ENCODE data around the gene PXYLP1.

The PXYLP1 gene

GRCh38 chr3:141280086-141280485, 48.5 kb downstream of the PXYLP1 start:
- Histone ChIP-seq H4K20me1 (ENCODE audit: control insufficient read depth, insufficient read depth, low read depth, low read length) (no peaks in the 10 kb centered on the region), H3K27ac (ENCODE audit: low read depth, low read length) (no peak overlapping the region), H3K27me3 (ENCODE audit: control insufficient read depth, low read length) (no peaks in the 10 kb centered on the region)

DNA sequence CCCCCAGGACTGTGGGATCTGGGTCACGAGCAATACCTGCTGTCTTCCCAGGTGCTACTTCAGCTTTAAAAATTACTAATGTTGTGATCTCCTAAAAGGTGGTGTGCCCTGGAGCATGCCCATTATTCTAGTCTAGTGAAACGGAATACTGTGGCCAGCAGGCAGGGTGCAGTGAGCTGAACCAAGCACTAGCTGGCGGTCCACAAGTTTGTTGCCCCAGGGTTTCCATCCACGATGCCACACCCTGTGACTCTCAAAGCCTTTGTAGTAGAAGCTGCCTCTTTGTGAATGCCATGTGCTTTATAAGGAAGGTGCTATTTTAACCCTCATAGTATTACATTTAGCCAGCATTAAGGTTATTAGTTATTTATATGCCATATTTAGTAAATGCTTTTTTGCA, 49.1 kb downstream of the PXYLP1 start:
- Histone ChIP-seq H3K27me3 (ENCODE audit: control insufficient read depth, low read length) (no peaks in the 10 kb centered on the region), H4K20me1 (ENCODE audit: control insufficient read depth, insufficient read depth, low read depth, low read length) (no peaks in the 10 kb centered on the region), H3K27ac (ENCODE audit: low read depth, low read length) (no peak overlapping the region), H3K4me1 (ENCODE audit: control insufficient read depth, low read length) (no peaks in the 10 kb centered on the region; the same call in 1 of the 2 replicates), H3K9me2 (replicated peaks; ENCODE audit: control insufficient read depth, low read length) (no peaks in the 10 kb centered on the region), H3K79me2 (ENCODE audit: control insufficient read depth, low read length) (no peaks in the 10 kb centered on the region), H3K36me3 (ENCODE audit: control insufficient read depth, low read length) (no peaks in the 10 kb centered on the region), H3K4me2 (ENCODE audit: low read length) (no peak overlapping the region), H3F3A (ENCODE audit: control insufficient read depth, insufficient read depth) (no peaks in the 10 kb centered on the region), H3K4me3 (ENCODE audit: low read length) (no peak overlapping the region), H3K9me3 (ENCODE audit: control insufficient read depth, insufficient read depth, low read length) (no peaks in the 10 kb centered on the region)
- TF ChIP-seq, protein P1, sequence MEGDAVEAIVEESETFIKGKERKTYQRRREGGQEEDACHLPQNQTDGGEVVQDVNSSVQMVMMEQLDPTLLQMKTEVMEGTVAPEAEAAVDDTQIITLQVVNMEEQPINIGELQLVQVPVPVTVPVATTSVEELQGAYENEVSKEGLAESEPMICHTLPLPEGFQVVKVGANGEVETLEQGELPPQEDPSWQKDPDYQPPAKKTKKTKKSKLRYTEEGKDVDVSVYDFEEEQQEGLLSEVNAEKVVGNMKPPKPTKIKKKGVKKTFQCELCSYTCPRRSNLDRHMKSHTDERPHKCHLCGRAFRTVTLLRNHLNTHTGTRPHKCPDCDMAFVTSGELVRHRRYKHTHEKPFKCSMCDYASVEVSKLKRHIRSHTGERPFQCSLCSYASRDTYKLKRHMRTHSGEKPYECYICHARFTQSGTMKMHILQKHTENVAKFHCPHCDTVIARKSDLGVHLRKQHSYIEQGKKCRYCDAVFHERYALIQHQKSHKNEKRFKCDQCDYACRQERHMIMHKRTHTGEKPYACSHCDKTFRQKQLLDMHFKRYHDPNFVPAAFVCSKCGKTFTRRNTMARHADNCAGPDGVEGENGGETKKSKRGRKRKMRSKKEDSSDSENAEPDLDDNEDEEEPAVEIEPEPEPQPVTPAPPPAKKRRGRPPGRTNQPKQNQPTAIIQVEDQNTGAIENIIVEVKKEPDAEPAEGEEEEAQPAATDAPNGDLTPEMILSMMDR (IDR thresholded peaks at IDR 0.05; ENCODE audit: low read depth, low read length, poor library complexity, severe bottlenecking) = no peak
- no peak for TF ChIP-seq EZH2phosphoT487 (IDR thresholded peaks at IDR 0.05; ENCODE audit: borderline replicate concordance, low read length)

More at GRCh38 chr3:141280086-141280485, 48.5 kb downstream of the PXYLP1 start:
- no peaks in the 10 kb centered on the region for H3K79me2 ChIP-seq (ENCODE audit: control insufficient read depth, low read length)
- H3K9me2 ChIP-seq (replicated peaks; ENCODE audit: control insufficient read depth, low read length) = no peaks in the 10 kb centered on the region
- H3K4me3 ChIP-seq (ENCODE audit: low read length) = no peak overlapping the region
- H3K9me3 ChIP-seq (ENCODE audit: control insufficient read depth, insufficient read depth, low read length) = no peaks in the 10 kb centered on the region
- no peaks in the 10 kb centered on the region for H3F3A ChIP-seq (ENCODE audit: control insufficient read depth, insufficient read depth)
- no peaks in the 10 kb centered on the region; the same call in 1 of the 2 replicates for H3K4me1 ChIP-seq (ENCODE audit: control insufficient read depth, low read length)
- TF ChIP-seq, protein P1 (IDR thresholded peaks at IDR 0.05; ENCODE audit: low read depth, low read length, poor library complexity, severe bottlenecking) = no peak
- TF ChIP-seq EZH2phosphoT487 (IDR thresholded peaks at IDR 0.05; ENCODE audit: borderline replicate concordance, low read length) = no peak
- H3K36me3 ChIP-seq (ENCODE audit: control insufficient read depth, low read length) = no peaks in the 10 kb centered on the region
- H3K4me2 ChIP-seq (ENCODE audit: low read length) = no peak overlapping the region

- Histone ChIP-seq H3F3A (ENCODE audit: control insufficient read depth, insufficient read depth) (no peaks in the 10 kb centered on the region), H3K9me3 (ENCODE audit: control insufficient read depth, insufficient read depth, low read length) (no peaks in the 10 kb centered on the region), H3K4me1 (ENCODE audit: control insufficient read depth, low read length) (no peaks in the 10 kb centered on the region), H3K4me3 (ENCODE audit: low read length) (no peak overlapping the region), H3K27ac (ENCODE audit: low read depth, low read length) (no peak overlapping the region), H3K36me3 (ENCODE audit: control insufficient read depth, low read length) (no peaks in the 10 kb centered on the region), H3K27me3 (ENCODE audit: control insufficient read depth, low read length) (no peaks in the 10 kb centered on the region), H3K79me2 (ENCODE audit: control insufficient read depth, low read length) (no peaks in the 10 kb centered on the region), H3K9me2 (replicated peaks; ENCODE audit: control insufficient read depth, low read length) (no peaks in the 10 kb centered on the region), H3K4me2 (ENCODE audit: low read length) (no peak overlapping the region), H4K20me1 (ENCODE audit: control insufficient read depth, insufficient read depth, low read depth, low read length) (no peaks in the 10 kb centered on the region)
- no peak for TF ChIP-seq EZH2phosphoT487 (IDR thresholded peaks at IDR 0.05; ENCODE audit: borderline replicate concordance, low read length)
- TF ChIP-seq, protein P1 (IDR thresholded peaks at IDR 0.05; ENCODE audit: low read depth, low read length, poor library complexity, severe bottlenecking) = no peak
These were observed 53.9 kb downstream of the PXYLP1 start for GRCh38 chr3:141285570-141285969.
